ENCODE measurements around the gene SRSF1.

- no peak for TF ChIP-seq CTCF (IDR thresholded peaks at IDR 0.05; ENCODE audit: low read depth, low read length)
- no peak for TF ChIP-seq EZH2phosphoT487 (IDR thresholded peaks at IDR 0.05; ENCODE audit: low read depth)
These were observed 22.7 kb downstream of the SRSF1 start for GRCh38 chr17:57984261-57984890.
